CD4-positive, alpha-beta T cell treated with Interleukin-4 for 4 hours (primary cell): ENCODE results near the gene TMEM205.
"Not testable (repeated sequence)": the region's sequence is repeated elsewhere in the genome, so short reads cannot be mapped to it uniquely, and the experiment has no call there.

Experiments
- DNase-seq: peaks from one replicate; pipeline ENCODE4 v3.0.0-alpha.2; 2020

The TMEM205 gene

GRCh38 chr19:11338569-11339253 is 7.4 kb downstream of the TMEM205 start:
- no peak for DNase-seq

GRCh38 chr19:11338121-11338520 is 7.9 kb downstream of the TMEM205 start:
- no peak for DNase-seq

- DNase-seq = no peak
These were observed 9.0 kb downstream of the TMEM205 start for GRCh38 chr19:11337080-11337479.

- DNase-seq = no peak
These were observed 10.5 kb downstream of the TMEM205 start for GRCh38 chr19:11335449-11336146.

- not testable (repeated sequence) for DNase-seq
These were observed 12.2 kb downstream of the TMEM205 start for GRCh38 chr19:11333838-11334237.

- DNase-seq = no peak
These were observed 13.2 kb downstream of the TMEM205 start for GRCh38 chr19:11332822-11333221.

GRCh38 chr19:11331502-11331901 is 14.6 kb downstream of the TMEM205 start:
- DNase-seq = no peak

GRCh38 chr19:11330127-11330526 is 15.9 kb downstream of the TMEM205 start:
- DNase-seq = no peak

GRCh38 chr19:11325544-11325943 is 20.5 kb downstream of the TMEM205 start:
- DNase-seq = no peak

- DNase-seq = no peak
These were observed 21.2 kb downstream of the TMEM205 start for GRCh38 chr19:11324748-11325389.

- no peak for DNase-seq
These were observed 21.9 kb downstream of the TMEM205 start for GRCh38 chr19:11324079-11324661.

GRCh38 chr19:11323601-11324078 is 22.4 kb downstream of the TMEM205 start:
- DNase-seq = no peak

- DNase-seq = no peak
These were observed 23.6 kb downstream of the TMEM205 start for GRCh38 chr19:11322269-11323024.

- no peak for DNase-seq
These were observed 24.6 kb downstream of the TMEM205 start for GRCh38 chr19:11321191-11322126.

GRCh38 chr19:11320278-11320995 is 25.6 kb downstream of the TMEM205 start:
- DNase-seq = not testable (repeated sequence)

- DNase-seq = no peak
These were observed 39.7 kb downstream of the TMEM205 start for GRCh38 chr19:11306337-11306736.

- DNase-seq = no peak
These were observed 41.1 kb downstream of the TMEM205 start for GRCh38 chr19:11304936-11305335.

GRCh38 chr19:11300811-11301120 is 45.3 kb downstream of the TMEM205 start:
- DNase-seq = no peak

- DNase-seq = no peak
These were observed 45.9 kb downstream of the TMEM205 start for GRCh38 chr19:11299946-11300810.

GRCh38 chr19:11296264-11296663 is 49.8 kb downstream of the TMEM205 start:
- DNase-seq = no peak
